SKM-1 treated with dmso at 0.1 percent for 144 hours (cell line): Measurements from ENCODE around the gene LGALS3BP.
A peak's percentile ranks its signal among the peaks of the same experiment; 100 is the strongest.

Source experiments
- DNase-seq: peaks from one replicate; lab custom pipeline; 2025; ENCODE audit not compliant: unreplicated experiment; lab: John Stamatoyannopoulos, UW

The LGALS3BP gene

GRCh38 chr17:78986649-78987328 is 7.1 kb upstream of the LGALS3BP start:
- peak; percentile 57 for DNase-seq

GRCh38 chr17:78986048-78986648 is 6.4 kb upstream of the LGALS3BP start:
- peak; percentile 86 for DNase-seq

GRCh38 chr17:78985395-78985794 is 5.7 kb upstream of the LGALS3BP start:
- no peak for DNase-seq

- DNase-seq = no peak
These were observed 1.5 kb upstream of the LGALS3BP start for GRCh38 chr17:78981010-78981888.

- no peak for DNase-seq
These were observed 875 bp upstream of the LGALS3BP start for GRCh38 chr17:78980624-78980972.

GRCh38 chr17:78977997-78978973 is 1.4 kb downstream of the LGALS3BP start:
- DNase-seq = no peak

GRCh38 chr17:78977681-78977943 is 2.1 kb downstream of the LGALS3BP start:
- no peak for DNase-seq

GRCh38 chr17:78976907-78977680 is 2.6 kb downstream of the LGALS3BP start:
- no peak for DNase-seq

- DNase-seq = peak; percentile 33
These were observed 4.8 kb downstream of the LGALS3BP start for GRCh38 chr17:78974635-78975591.

GRCh38 chr17:78973792-78974520 is 5.8 kb downstream of the LGALS3BP start:
- no peak for DNase-seq

GRCh38 chr17:78973196-78973595 is 6.5 kb downstream of the LGALS3BP start:
- no peak for DNase-seq

GRCh38 chr17:78972507-78973105 is 7.1 kb downstream of the LGALS3BP start:
- no peak for DNase-seq

- no peak for DNase-seq
These were observed 7.8 kb downstream of the LGALS3BP start for GRCh38 chr17:78971756-78972506.

- DNase-seq = peak; percentile 78
These were observed 8.6 kb downstream of the LGALS3BP start for GRCh38 chr17:78970834-78971755.

GRCh38 chr17:78969865-78970264 is 9.9 kb downstream of the LGALS3BP start:
- DNase-seq = no peak

- DNase-seq = no peak
These were observed 11.9 kb downstream of the LGALS3BP start for GRCh38 chr17:78967782-78968362.
